ENCODE data around the gene BST1. TPM values are rescaled to one million over a fixed set of nuclear protein-coding genes. Genes with fewer than 3 reads are reported as not detected.

Gene BST1
- total RNA-seq, 2 experiments from 2014 or later: 0.40 to 0.70 TPM

- CTCF ChIA-PET: interaction anchor here (0.9 to 2.0 kb wide), 4 partner anchors 26 to 273 kb away, joined by 3 to 9 read pairs (median 4); partner anchors contain the start of gene FBXL5
- peaks cover 39% of the 10 kb centered on the region for H3K4me1 Mint-ChIP-seq
- H3K36me3 Mint-ChIP-seq: peaks cover 41% of the 10 kb centered on the region
- peak overlapping the region; percentile 97 for H3K27ac Mint-ChIP-seq
- H3K4me3 Mint-ChIP-seq: peak overlapping the region; percentile 98
- ATAC-seq (no peak), DNase-seq (no peak)
- no peaks in the 10 kb centered on the region for H3K27me3 Mint-ChIP-seq
- H3K9me3 Mint-ChIP-seq (ENCODE audit: low read depth): no peaks in the 10 kb centered on the region
Measured at GRCh38 chr4:15682242-15683142, 20.4 kb upstream of the BST1 start.

DNA sequence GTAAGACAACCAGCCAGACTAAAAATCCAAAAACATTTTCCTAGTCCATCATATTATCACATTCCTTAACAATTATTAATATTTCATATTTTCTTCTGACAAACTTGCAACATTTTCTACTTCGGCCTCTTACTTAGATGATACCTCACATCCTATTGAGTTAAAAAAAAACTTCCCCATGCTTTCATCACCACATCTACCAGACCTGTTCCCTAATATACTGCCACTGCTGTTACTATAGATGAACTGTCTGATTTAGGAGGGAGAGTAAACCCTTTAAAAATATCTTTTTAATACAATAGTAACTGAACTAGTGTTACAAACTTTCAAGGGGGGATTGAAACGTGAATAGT lies 19.7 kb upstream of the BST1 start:
- Mint-ChIP-seq H3K36me3 (peaks cover 39% of the 10 kb centered on the region), H3K27ac (no peak overlapping the region), H3K4me3 (no peak overlapping the region), H3K4me1 (peaks cover 34% of the 10 kb centered on the region), H3K9me3 (ENCODE audit: low read depth) (no peaks in the 10 kb centered on the region), H3K27me3 (no peaks in the 10 kb centered on the region)
- CTCF ChIA-PET: interaction anchor here (2.0 kb wide), 1 partner anchor 27 kb away, joined by 9 read pairs; the partner anchor contains the start of gene FBXL5
- DNase-seq (no peak), ATAC-seq (no peak)

GRCh38 chr4:15684498-15684897 lies 18.4 kb upstream of the BST1 start:
- Mint-ChIP-seq H3K27me3 (no peaks in the 10 kb centered on the region), H3K4me3 (no peak overlapping the region), H3K4me1 (peaks cover 26% of the 10 kb centered on the region), H3K36me3 (peaks cover 36% of the 10 kb centered on the region), H3K27ac (no peak overlapping the region), H3K9me3 (ENCODE audit: low read depth) (no peaks in the 10 kb centered on the region)
- ATAC-seq (no peak), DNase-seq (no peak)
- CTCF ChIA-PET: no interaction called here

DNA sequence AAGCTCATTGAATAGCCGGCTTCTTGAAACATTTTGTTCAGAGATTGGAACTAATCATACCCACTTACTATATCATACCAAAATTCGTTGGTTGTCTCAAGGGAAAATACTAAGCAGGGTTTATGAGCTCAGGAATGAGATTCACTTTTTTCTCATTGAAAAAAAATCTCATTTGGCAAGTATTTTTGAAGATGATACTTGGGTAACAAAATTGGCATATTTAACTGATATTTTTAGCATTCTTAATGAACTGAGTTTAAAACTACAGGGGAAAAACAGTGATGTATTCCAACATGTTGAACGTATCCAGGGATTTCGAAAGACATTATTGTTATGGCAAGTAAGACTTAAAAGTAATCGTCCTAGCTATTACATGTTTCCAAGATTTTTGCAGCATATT lies 14.8 kb upstream of the BST1 start:
- no peaks in the 10 kb centered on the region for H3K9me3 Mint-ChIP-seq (ENCODE audit: low read depth)
- CTCF ChIA-PET: interaction anchor here (0.7 kb wide), 1 partner anchor 15 kb away, joined by 3 read pairs; the partner anchor contains the start of gene BST1
- no peak for ATAC-seq
- H3K36me3 Mint-ChIP-seq: peaks cover 25% of the 10 kb centered on the region
- no peak for DNase-seq
- H3K4me1 Mint-ChIP-seq: peaks cover 7% of the 10 kb centered on the region
- no peak overlapping the region for H3K4me3 Mint-ChIP-seq
- H3K27ac Mint-ChIP-seq: no peak overlapping the region
- H3K27me3 Mint-ChIP-seq: no peaks in the 10 kb centered on the region

DNA sequence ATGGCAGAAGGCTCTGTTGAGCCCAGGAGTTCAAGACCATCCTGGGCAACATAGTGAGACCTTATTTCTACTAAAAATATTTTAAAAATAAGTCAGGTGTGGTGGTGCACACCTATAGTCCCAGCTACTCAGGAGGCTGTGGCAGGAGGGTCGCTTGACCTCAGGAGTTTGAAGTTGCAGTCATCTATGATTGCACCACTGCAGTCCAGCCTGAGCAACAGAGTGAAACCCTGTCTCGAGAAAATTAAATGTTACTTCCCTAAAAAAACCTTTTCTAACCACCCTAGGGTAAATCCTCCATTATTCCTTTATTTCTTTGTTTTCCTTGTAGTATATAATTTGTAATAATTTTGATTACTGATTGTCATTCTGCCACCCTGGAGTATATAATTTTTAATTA lies 13.3 kb upstream of the BST1 start:
- no peak overlapping the region for H3K27ac Mint-ChIP-seq
- H3K36me3 Mint-ChIP-seq: peaks cover 20% of the 10 kb centered on the region
- no peak for DNase-seq
- CTCF ChIA-PET: no interaction called here
- no peaks in the 10 kb centered on the region for H3K9me3 Mint-ChIP-seq (ENCODE audit: low read depth)
- no peaks in the 10 kb centered on the region for H3K27me3 Mint-ChIP-seq
- H3K4me3 Mint-ChIP-seq: no peak overlapping the region
- no peak for ATAC-seq
- peaks cover 1% of the 10 kb centered on the region for H3K4me1 Mint-ChIP-seq

- Mint-ChIP-seq H3K36me3 (peaks cover 16% of the 10 kb centered on the region), H3K27me3 (no peaks in the 10 kb centered on the region), H3K4me1 (no peaks in the 10 kb centered on the region), H3K4me3 (no peak overlapping the region), H3K27ac (no peak overlapping the region), H3K9me3 (ENCODE audit: low read depth) (no peaks in the 10 kb centered on the region)
- CTCF ChIA-PET: no interaction called here
- no peak for ATAC-seq
- no peak for DNase-seq
Measured at GRCh38 chr4:15690020-15690809, 12.7 kb upstream of the BST1 start.

GRCh38 chr4:15691346-15692135 lies 11.3 kb upstream of the BST1 start:
- Mint-ChIP-seq H3K27me3 (no peaks in the 10 kb centered on the region), H3K27ac (no peak overlapping the region), H3K9me3 (ENCODE audit: low read depth) (no peaks in the 10 kb centered on the region), H3K36me3 (peaks cover 9% of the 10 kb centered on the region), H3K4me3 (no peak overlapping the region), H3K4me1 (no peaks in the 10 kb centered on the region)
- no peak for DNase-seq
- ATAC-seq: no peak
- CTCF ChIA-PET: no interaction called here

- Mint-ChIP-seq H3K9me3 (ENCODE audit: low read depth) (no peaks in the 10 kb centered on the region), H3K36me3 (peaks cover under 1% of the 10 kb centered on the region), H3K27me3 (peaks cover 4% of the 10 kb centered on the region), H3K27ac (no peak overlapping the region), H3K4me3 (no peak overlapping the region), H3K4me1 (no peaks in the 10 kb centered on the region)
- DNase-seq (no peak), ATAC-seq (no peak)
- CTCF ChIA-PET: interaction anchor here (1.3 kb wide), 1 partner anchor 9 kb away, joined by 7 read pairs; the partner anchor contains the start of gene BST1
Measured at GRCh38 chr4:15692602-15693001, 10.3 kb upstream of the BST1 start.

DNA sequence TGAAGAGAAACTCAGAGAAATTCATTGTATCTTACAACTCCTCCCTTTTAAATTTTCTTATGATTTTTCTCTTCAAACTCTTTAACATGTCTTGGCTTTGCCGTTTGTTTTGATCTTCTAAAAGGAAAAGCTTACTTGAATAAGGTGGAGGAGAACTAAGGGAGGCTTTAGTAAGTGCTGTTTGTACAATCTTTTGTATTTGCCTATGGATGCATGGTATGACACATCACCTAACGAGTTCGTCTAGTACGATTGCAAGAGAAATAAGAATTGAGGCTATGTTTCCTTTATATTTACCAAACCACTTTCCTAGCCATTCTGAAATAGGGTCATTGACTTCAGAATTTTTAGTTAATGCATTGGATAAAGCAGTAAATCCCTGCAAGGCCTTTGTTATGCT lies 8.4 kb upstream of the BST1 start:
- CTCF ChIA-PET: no interaction called here
- Mint-ChIP-seq H3K36me3 (peaks cover 1% of the 10 kb centered on the region), H3K9me3 (ENCODE audit: low read depth) (no peaks in the 10 kb centered on the region), H3K4me1 (no peaks in the 10 kb centered on the region), H3K27me3 (peaks cover 17% of the 10 kb centered on the region), H3K4me3 (no peak overlapping the region), H3K27ac (no peak overlapping the region)
- ATAC-seq (no peak), DNase-seq (no peak)

DNA sequence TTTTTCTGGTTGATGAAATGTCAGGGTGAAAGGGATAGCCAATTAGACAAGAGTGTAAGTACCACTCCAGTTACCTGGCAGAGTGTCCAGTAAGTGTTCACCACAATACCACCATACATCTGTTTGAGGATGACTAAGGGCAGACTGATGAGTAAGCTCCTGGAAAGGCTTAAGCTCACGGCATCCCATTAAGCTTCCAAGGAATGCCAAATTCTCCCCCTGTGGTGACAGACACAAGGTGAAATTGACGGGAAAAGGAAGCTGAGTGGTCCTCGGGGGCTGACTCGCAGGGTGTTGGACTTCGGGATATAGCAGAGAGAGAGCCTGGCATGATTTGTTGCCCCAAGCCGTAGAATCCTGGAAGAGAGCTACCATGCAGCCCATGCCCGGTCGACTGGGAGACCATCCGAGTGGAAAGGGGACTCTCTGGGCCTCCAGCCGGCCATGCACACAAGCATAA lies 7.6 kb upstream of the BST1 start:
- ATAC-seq (no peak), DNase-seq (no peak)
- H3K27me3 Mint-ChIP-seq: peaks cover 25% of the 10 kb centered on the region
- H3K4me3 Mint-ChIP-seq: no peak overlapping the region
- no peaks in the 10 kb centered on the region for H3K4me1 Mint-ChIP-seq
- H3K36me3 Mint-ChIP-seq: peaks cover 1% of the 10 kb centered on the region
- H3K9me3 Mint-ChIP-seq (ENCODE audit: low read depth): no peaks in the 10 kb centered on the region
- CTCF ChIA-PET: no interaction called here
- no peak overlapping the region for H3K27ac Mint-ChIP-seq

GRCh38 chr4:15695729-15696128 lies 7.1 kb upstream of the BST1 start:
- H3K36me3 Mint-ChIP-seq: peaks cover 1% of the 10 kb centered on the region
- H3K9me3 Mint-ChIP-seq (ENCODE audit: low read depth): no peaks in the 10 kb centered on the region
- H3K4me1 Mint-ChIP-seq: no peaks in the 10 kb centered on the region
- no peak overlapping the region for H3K4me3 Mint-ChIP-seq
- CTCF ChIA-PET: no interaction called here
- DNase-seq (no peak), ATAC-seq (no peak)
- H3K27me3 Mint-ChIP-seq: peaks cover 25% of the 10 kb centered on the region
- H3K27ac Mint-ChIP-seq: no peak overlapping the region

- ATAC-seq: no peak
- Mint-ChIP-seq H3K9me3 (ENCODE audit: low read depth) (no peaks in the 10 kb centered on the region), H3K36me3 (peaks cover 1% of the 10 kb centered on the region), H3K27ac (no peak overlapping the region), H3K4me1 (no peaks in the 10 kb centered on the region), H3K4me3 (no peak overlapping the region), H3K27me3 (peaks cover 25% of the 10 kb centered on the region)
- CTCF ChIA-PET: no interaction called here
- DNase-seq: no peak
Measured at GRCh38 chr4:15696866-15697265, 6.0 kb upstream of the BST1 start.

DNA sequence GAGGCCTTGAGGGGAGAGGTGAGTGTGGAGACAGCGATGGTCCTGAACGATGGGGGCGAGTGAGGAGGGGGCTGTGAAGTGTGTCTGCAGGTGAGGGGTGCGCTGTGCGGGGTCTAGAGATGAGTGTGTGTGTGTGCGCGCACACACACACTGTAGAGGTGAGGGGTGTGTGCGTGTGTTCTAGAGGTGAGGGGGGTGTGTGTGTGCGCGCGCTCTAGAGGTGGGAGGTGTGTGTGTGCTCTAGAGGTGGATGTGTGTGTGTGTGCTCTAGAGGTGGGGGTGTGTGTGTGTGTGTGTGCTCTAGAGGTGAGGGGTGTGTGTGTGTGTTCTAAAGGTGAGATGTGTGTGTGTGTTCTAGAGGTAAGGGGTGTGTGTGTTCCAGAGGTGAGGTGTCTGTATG lies 574 bp downstream of the BST1 start:
- DNase-seq: no peak
- CTCF ChIA-PET: interaction anchor here (1.0 kb wide), 2 partner anchors 15 to 51 kb away, joined by 3 read pairs; no protein-coding TSS in a partner anchor
- Mint-ChIP-seq H3K9me3 (ENCODE audit: low read depth) (no peaks in the 10 kb centered on the region), H3K36me3 (peaks cover 1% of the 10 kb centered on the region), H3K27me3 (peaks cover 29% of the 10 kb centered on the region), H3K4me3 (peak overlapping the region; percentile 81), H3K4me1 (peaks cover 12% of the 10 kb centered on the region), H3K27ac (no peak overlapping the region)
- ATAC-seq: no peak
